Mesendoderm (in vitro differentiated cells): ENCODE data around the gene CABLES1.

Experiments used
- DNase-seq: peaks from one replicate; pipeline ENCODE4 v3.0.0; 2013
- H2AK5ac ChIP-seq: 2 replicates; pipeline ENCODE4 v1.6.1; 2013; ENCODE audit warnings: low read length, inconsistent platforms
- H2BK120ac ChIP-seq: 2 replicates; pipeline ENCODE4 v1.6.1; 2013; ENCODE audit warnings: low read depth, mild to moderate bottlenecking, low read length, moderate library complexity, mixed read lengths
- H2BK15ac ChIP-seq: replicated peaks from 2 replicates; pipeline ENCODE4 v1.6.1; 2013; ENCODE audit warnings: low read depth, mild to moderate bottlenecking, moderate library complexity
- H2BK5ac ChIP-seq: 2 replicates; pipeline ENCODE4 v1.6.1; 2013; ENCODE audit warnings: low read length, inconsistent platforms
- H3K18ac ChIP-seq: 2 replicates; pipeline ENCODE4 v1.6.1; 2013; ENCODE audit warnings: mild to moderate bottlenecking, low read length, mixed read lengths
- H3K23ac ChIP-seq: one replicate; pipeline ENCODE4 v1.6.1; 2013; ENCODE audit warnings: low read length
- H3K27ac ChIP-seq: 2 replicates; pipeline ENCODE4 v1.5.1; 2013; ENCODE audit warnings: low read depth, mild to moderate bottlenecking, inconsistent platforms, low read length, moderate library complexity
- H3K27me3 ChIP-seq: 2 replicates; pipeline ENCODE4 v1.6.1; 2013; ENCODE audit warnings: low read length, control low read depth, mild to moderate bottlenecking, inconsistent platforms; ENCODE audit not compliant: insufficient read depth, poor library complexity
- H3K36me3 ChIP-seq: 2 replicates; pipeline ENCODE4 v1.6.1; 2013; ENCODE audit warnings: low read length, inconsistent platforms; ENCODE audit not compliant: control insufficient read depth, insufficient read depth
- H3K4ac ChIP-seq: one replicate; pipeline ENCODE4 v1.6.1; 2013; ENCODE audit warnings: low read depth, mild to moderate bottlenecking, low read length, moderate library complexity
- H3K4me1 ChIP-seq: 2 replicates; pipeline ENCODE4 v1.6.1; 2013; ENCODE audit warnings: low read depth, low read length, inconsistent platforms; ENCODE audit not compliant: control insufficient read depth
- H3K4me2 ChIP-seq: 2 replicates; pipeline ENCODE4 v1.6.1; 2013; ENCODE audit warnings: low read length
- H3K4me3 ChIP-seq: 2 replicates; pipeline ENCODE4 v1.5.1; 2013; ENCODE audit warnings: mild to moderate bottlenecking, low read length
- H3K56ac ChIP-seq: one replicate; pipeline ENCODE4 v1.6.1; 2013; ENCODE audit warnings: low read length
- H3K79me1 ChIP-seq: 2 replicates; pipeline ENCODE4 v1.6.1; 2013; ENCODE audit warnings: low read length, inconsistent platforms
- H3K79me2 ChIP-seq: 2 replicates; pipeline ENCODE4 v1.6.1; 2013; ENCODE audit warnings: mild to moderate bottlenecking, low read length; ENCODE audit not compliant: control insufficient read depth, insufficient read depth
- H3K9ac ChIP-seq: 2 replicates; pipeline ENCODE4 v1.6.1; 2013; ENCODE audit warnings: low read length, inconsistent platforms
- H4K5ac ChIP-seq: one replicate; pipeline ENCODE4 v1.6.1; 2013; ENCODE audit warnings: low read length
- H4K8ac ChIP-seq: one replicate; pipeline ENCODE4 v1.6.1; 2013; ENCODE audit warnings: low read depth, mild to moderate bottlenecking, control low read depth, low read length, moderate library complexity
- WGBS: extraction: QIAGEN DNeasy Blood & Tissue Kit; methylation state at CpG from one replicate; pipeline ENCODE4 v1.1.7; 2013; ENCODE audit warnings: low lambda C conversion rate, missing lambda C conversion rate; ENCODE audit not compliant: insufficient coverage; ENCODE audit errors: extremely low coverage; 5-methylcytosine and 5-hydroxymethylcytosine counted together

The CABLES1 gene

DNA sequence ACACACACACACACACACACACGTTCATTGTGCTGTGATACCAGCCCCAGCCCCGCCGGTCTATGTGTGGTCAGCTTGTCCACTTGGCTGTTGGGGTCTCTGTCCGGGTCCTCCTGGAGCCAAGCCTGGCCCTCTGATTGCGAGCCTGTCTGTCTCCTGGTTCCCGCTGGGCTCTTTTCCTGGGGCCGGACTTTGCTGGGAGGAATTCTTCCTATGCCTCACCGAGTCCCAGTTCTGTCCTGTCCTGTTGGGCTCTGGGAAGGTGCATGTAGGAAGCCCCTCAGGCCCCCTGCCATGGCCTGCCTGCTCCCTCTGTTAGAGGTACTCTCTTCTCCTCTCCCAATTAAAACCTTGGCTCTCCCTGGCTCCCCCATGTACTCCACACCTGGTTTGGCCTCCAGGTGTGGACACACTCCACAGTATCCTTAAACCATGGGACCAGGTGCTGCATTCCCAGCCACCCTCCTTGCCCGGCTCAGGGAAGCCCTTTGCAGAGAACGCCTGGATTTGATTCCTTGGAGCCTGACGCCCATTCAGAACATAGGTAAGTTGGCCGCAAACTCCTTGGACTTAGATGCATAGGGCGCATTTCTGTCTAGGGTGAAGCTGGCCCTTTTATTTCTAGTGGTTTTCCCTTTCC, 42.3 kb downstream of the CABLES1 start:
- no peak overlapping the region for H4K5ac ChIP-seq

DNA sequence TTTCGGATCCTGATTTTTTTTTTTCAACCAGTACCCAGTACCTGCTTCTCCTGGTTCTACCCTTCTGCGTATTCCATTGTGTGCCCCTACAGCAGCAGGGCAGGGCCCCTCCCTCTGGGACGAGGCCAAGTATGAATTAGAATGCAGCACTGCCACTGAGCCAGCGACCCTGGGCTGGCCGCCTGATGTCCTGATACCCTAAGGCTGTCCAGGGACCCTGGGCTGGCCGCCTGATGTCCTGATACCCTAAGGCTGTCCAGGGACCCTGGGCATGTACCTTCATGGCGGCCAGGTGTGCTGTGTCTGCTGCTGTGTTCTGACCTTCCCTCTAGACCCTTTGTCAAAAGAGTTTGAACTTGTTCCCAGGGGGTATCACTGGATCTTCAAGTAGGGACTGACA, 42.9 kb downstream of the CABLES1 start:
- no peak overlapping the region for H3K23ac ChIP-seq
- no peak overlapping the region for H4K8ac ChIP-seq
- no peaks in the 10 kb centered on the region for H3K27me3 ChIP-seq
- peaks cover 10% of the 10 kb centered on the region for H3K79me1 ChIP-seq
- H2BK5ac ChIP-seq: no peak overlapping the region
- no peak for DNase-seq
- WGBS: no CpG with 5 or more reads among the region's 7 CpGs
- H3K79me2 ChIP-seq: peaks cover 13% of the 10 kb centered on the region
- no peak overlapping the region for H3K4ac ChIP-seq
- H2BK15ac ChIP-seq: no peak overlapping the region
- H3K4me1 ChIP-seq: no peaks in the 10 kb centered on the region
- no peak overlapping the region for H3K4me3 ChIP-seq
- no peak overlapping the region for H3K9ac ChIP-seq
- H4K5ac ChIP-seq: no peak overlapping the region
- no peak overlapping the region for H3K18ac ChIP-seq
- H3K56ac ChIP-seq: no peak overlapping the region
- H2BK120ac ChIP-seq: no peak overlapping the region
- no peak overlapping the region for H3K27ac ChIP-seq
- no peak overlapping the region for H3K4me2 ChIP-seq
- H2AK5ac ChIP-seq: no peak overlapping the region
- no peaks in the 10 kb centered on the region for H3K36me3 ChIP-seq

More for the DNA sequence above, 42.3 kb downstream of the CABLES1 start:
- Histone ChIP-seq H2BK120ac (no peak overlapping the region), H3K27me3 (no peaks in the 10 kb centered on the region), H3K79me2 (peaks cover 11% of the 10 kb centered on the region), H3K18ac (no peak overlapping the region), H3K79me1 (peaks cover 10% of the 10 kb centered on the region), H3K4me3 (no peak overlapping the region), H3K23ac (peak overlapping the region; percentile 29), H3K4ac (no peak overlapping the region), H4K8ac (no peak overlapping the region), H3K36me3 (no peaks in the 10 kb centered on the region), H2BK15ac (no peak overlapping the region), H3K4me1 (no peaks in the 10 kb centered on the region), H3K9ac (no peak overlapping the region), H3K4me2 (no peak overlapping the region), H2BK5ac (no peak overlapping the region), H2AK5ac (no peak overlapping the region), H3K27ac (no peak overlapping the region), H3K56ac (peak overlapping the region; percentile 35)
- no peak for DNase-seq
- WGBS: no CpG with 5 or more reads among the region's 13 CpGs

DNA sequence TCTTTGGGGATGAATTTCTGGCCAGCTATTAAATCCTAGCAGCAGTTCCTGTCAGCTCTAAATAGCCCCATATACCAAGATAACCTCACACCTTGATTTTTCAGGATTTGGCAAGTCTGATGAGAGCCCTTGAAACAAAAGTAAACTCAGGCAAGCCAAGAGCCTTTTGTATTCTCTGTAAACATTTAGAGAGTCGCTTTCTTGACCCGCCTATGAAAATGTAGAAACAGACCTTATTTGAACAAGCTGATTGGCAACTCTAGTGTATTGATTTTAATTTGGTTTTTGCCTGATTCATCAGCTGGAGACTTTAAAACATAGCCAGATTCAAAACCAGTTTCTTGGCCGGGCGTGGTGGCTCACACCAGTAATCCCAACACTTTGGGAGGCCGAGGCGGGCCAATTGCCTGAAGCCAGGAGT, 43.4 kb downstream of the CABLES1 start:
- Histone ChIP-seq H3K79me1 (peaks cover 13% of the 10 kb centered on the region), H3K36me3 (no peaks in the 10 kb centered on the region), H2BK5ac (no peak overlapping the region), H4K5ac (no peak overlapping the region), H3K79me2 (peaks cover 13% of the 10 kb centered on the region), H3K56ac (no peak overlapping the region), H3K27ac (no peak overlapping the region), H3K4ac (no peak overlapping the region), H2BK120ac (no peak overlapping the region), H3K4me2 (no peak overlapping the region), H3K9ac (no peak overlapping the region), H2AK5ac (no peak overlapping the region), H3K4me1 (peaks cover 3% of the 10 kb centered on the region), H4K8ac (no peak overlapping the region), H3K27me3 (no peaks in the 10 kb centered on the region), H3K4me3 (no peak overlapping the region), H3K23ac (no peak overlapping the region), H2BK15ac (no peak overlapping the region), H3K18ac (no peak overlapping the region)
- DNase-seq: no peak
- WGBS: no CpG with 5 or more reads among the region's 6 CpGs

DNA sequence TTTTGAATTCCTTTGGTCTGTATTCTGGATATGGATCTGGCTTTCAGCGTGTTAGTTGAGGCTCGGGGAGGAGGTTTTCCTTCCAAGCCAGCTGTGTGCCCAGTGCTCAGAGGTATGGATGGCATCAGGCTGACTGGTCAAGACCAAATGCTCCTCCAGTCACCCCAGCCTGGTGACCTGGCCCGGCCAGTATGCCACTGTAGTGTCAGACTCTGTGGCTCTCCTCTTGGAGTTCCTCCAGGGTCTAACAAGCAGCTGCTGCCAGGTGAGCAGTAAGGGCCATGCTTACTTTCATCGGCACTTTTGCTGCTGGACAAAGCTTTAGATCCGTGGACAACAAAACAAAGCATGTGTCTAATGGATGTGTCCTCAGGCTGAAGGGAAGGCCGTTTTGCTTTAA, 44.1 kb downstream of the CABLES1 start:
- H3K79me2 ChIP-seq: peaks cover 15% of the 10 kb centered on the region
- no peak overlapping the region for H3K4me2 ChIP-seq
- peaks cover 17% of the 10 kb centered on the region for H3K79me1 ChIP-seq
- no peaks in the 10 kb centered on the region for H3K36me3 ChIP-seq
- DNase-seq: no peak
- H3K9ac ChIP-seq: no peak overlapping the region
- no peak overlapping the region for H3K18ac ChIP-seq
- H4K5ac ChIP-seq: no peak overlapping the region
- H3K4me3 ChIP-seq: no peak overlapping the region
- H4K8ac ChIP-seq: no peak overlapping the region
- H3K4ac ChIP-seq: no peak overlapping the region
- no peak overlapping the region for H3K27ac ChIP-seq
- H2BK5ac ChIP-seq: no peak overlapping the region
- H3K27me3 ChIP-seq: no peaks in the 10 kb centered on the region
- no peak overlapping the region for H3K56ac ChIP-seq
- H2BK15ac ChIP-seq: no peak overlapping the region
- H2BK120ac ChIP-seq: no peak overlapping the region
- peak overlapping the region; percentile 69 for H3K23ac ChIP-seq
- no peak overlapping the region for H2AK5ac ChIP-seq
- whole genome bisulfite sequencing: no CpG with 5 or more reads among the region's 6 CpGs
- H3K4me1 ChIP-seq: peaks cover 5% of the 10 kb centered on the region

DNA sequence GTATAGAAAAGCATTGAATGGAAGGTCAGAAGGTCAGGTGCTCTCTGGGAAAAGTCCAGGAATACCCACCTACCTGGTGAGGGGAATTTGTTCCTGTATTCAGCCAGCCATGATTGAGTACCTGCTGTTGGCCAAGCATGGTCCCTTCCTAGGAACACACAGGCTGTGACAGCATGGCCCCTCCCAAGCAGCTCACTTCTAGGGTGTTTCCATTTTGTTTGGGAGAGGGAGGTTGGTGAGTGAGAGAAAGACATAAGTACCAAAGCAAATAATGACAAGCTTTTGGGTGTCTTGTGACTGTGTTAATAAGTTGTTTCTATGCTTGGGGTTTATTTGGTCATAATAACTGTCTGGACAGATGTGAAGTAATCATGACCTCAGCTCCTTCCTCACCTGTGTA, 46.3 kb downstream of the CABLES1 start:
- H3K4ac ChIP-seq: no peak overlapping the region
- H3K79me2 ChIP-seq: peaks cover 18% of the 10 kb centered on the region
- H3K36me3 ChIP-seq: no peaks in the 10 kb centered on the region
- no peak overlapping the region for H4K8ac ChIP-seq
- no peak overlapping the region for H2BK120ac ChIP-seq
- no peak overlapping the region for H3K27ac ChIP-seq
- H3K4me1 ChIP-seq: peaks cover 5% of the 10 kb centered on the region
- DNase-seq: no peak
- no peak overlapping the region for H3K56ac ChIP-seq
- peaks cover 20% of the 10 kb centered on the region for H3K79me1 ChIP-seq
- no peaks in the 10 kb centered on the region for H3K27me3 ChIP-seq
- no peak overlapping the region for H3K4me2 ChIP-seq
- no peak overlapping the region for H2BK5ac ChIP-seq
- no peak overlapping the region for H2BK15ac ChIP-seq
- no peak overlapping the region for H4K5ac ChIP-seq
- no peak overlapping the region for H2AK5ac ChIP-seq
- H3K9ac ChIP-seq: no peak overlapping the region
- no peak overlapping the region for H3K18ac ChIP-seq
- H3K23ac ChIP-seq: no peak overlapping the region
- H3K4me3 ChIP-seq: no peak overlapping the region

DNA sequence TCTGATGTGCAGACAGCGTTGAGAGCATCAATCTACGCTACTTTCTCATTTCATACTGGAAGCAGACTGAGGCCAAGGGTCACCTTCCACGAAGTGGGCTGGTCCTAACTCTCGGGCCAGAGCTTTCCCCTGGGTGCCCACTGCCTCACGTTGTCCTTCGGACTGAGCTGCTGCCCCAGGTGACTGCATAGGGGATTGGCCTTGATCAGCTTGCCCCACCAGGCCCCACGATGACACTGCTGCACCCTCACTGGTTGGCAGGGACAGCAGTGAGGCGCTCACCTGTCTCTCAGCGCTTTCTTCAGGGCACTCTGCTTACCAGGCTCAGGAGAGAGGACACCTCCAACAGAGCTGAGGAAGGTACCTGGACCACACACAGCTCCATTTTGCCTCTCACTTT, 47.3 kb downstream of the CABLES1 start:
- Histone ChIP-seq H2BK120ac (no peak overlapping the region), H2AK5ac (no peak overlapping the region), H3K79me2 (peaks cover 17% of the 10 kb centered on the region), H3K4ac (no peak overlapping the region), H3K4me2 (no peak overlapping the region), H3K23ac (peak overlapping the region; percentile 81), H3K27me3 (no peaks in the 10 kb centered on the region), H3K18ac (no peak overlapping the region), H3K9ac (no peak overlapping the region), H3K36me3 (no peaks in the 10 kb centered on the region), H3K4me1 (peaks cover 5% of the 10 kb centered on the region), H2BK5ac (no peak overlapping the region), H3K79me1 (peaks cover 20% of the 10 kb centered on the region), H3K56ac (no peak overlapping the region), H4K5ac (no peak overlapping the region), H3K4me3 (no peak overlapping the region), H4K8ac (no peak overlapping the region), H3K27ac (no peak overlapping the region), H2BK15ac (no peak overlapping the region)
- WGBS: no CpG with 5 or more reads among the region's 9 CpGs
- DNase-seq: no peak
